ENCODE measurements around the gene OAT. TPM values are rescaled to one million over a fixed set of nuclear protein-coding genes. Genes with fewer than 3 reads are reported as not detected.

Gene OAT
- total RNA-seq, 1 experiment from 2014 or later = 67.9 TPM

DNA sequence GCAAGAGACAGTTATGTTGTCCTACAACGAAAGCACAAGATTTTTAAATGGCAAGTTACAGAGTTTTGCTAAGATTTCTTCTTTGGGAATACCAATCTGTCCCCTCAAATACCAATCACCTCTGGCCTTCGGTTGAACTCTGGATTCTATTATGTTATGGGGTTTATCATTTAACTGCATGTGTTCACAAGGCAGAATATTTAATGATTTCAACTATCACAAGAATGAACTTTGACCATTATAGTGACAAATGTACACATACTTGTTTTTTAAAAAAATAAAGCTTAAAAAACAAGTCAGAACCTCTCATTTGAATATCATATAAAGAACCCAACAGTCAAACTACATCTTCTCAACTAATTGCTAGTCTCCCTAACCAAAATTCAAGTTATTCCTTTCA, 11.3 kb downstream of the OAT start:
- peaks cover 20 to 51% (median 24%) of the 10 kb centered on the region in 3 experiments; a peak in 6 of 7 replicates for H3K36me3 Mint-ChIP-seq (ENCODE audit: insufficient read depth in 1 of 3, low read depth in 3 of 3)
- H3K27ac Mint-ChIP-seq = no peak overlapping the region
- no peak for DNase-seq
- Histone ChIP-seq H3T11ph (ENCODE audit: low read length) (no peak overlapping the region), H3K27me3 (ENCODE audit: insufficient read depth, low read length) (no peaks in the 10 kb centered on the region), H3K9ac (ENCODE audit: extremely low read depth, insufficient read length, low read length) (no peak overlapping the region), H2AFZ (ENCODE audit: low read length) (no peak overlapping the region), H3K4ac (ENCODE audit: low read depth, low read length) (no peak overlapping the region), H3K79me1 (ENCODE audit: insufficient read depth, low read depth, low read length, poor library complexity, severe bottlenecking) (peaks cover 6% of the 10 kb centered on the region), H4K20me1 (ENCODE audit: control insufficient read depth, insufficient read depth, insufficient read length) (no peaks in the 10 kb centered on the region), H2BK12ac (ENCODE audit: insufficient read length, low read depth, low read length) (no peak overlapping the region), H4K91ac (ENCODE audit: insufficient read length, low read depth, low read length) (no peak overlapping the region), H3K18ac (ENCODE audit: insufficient read length, low read depth, low read length) (no peak overlapping the region), H3K23ac (ENCODE audit: insufficient read length, low read depth, low read length) (no peak overlapping the region), H2BK5ac (ENCODE audit: insufficient read length, low read length) (no peak overlapping the region), H3K14ac (ENCODE audit: insufficient read depth, low read length) (no peak overlapping the region), H4K5ac (ENCODE audit: insufficient read length, low read depth, low read length) (no peak overlapping the region), H3K23me2 (ENCODE audit: insufficient read length, low read depth, low read length, poor library complexity, severe bottlenecking) (no peaks in the 10 kb centered on the region), H3K79me2 (ENCODE audit: insufficient read depth, low read length) (peaks cover 1% of the 10 kb centered on the region; the same call in 1 of the 2 replicates), H3K4me1 (ENCODE audit: insufficient read depth, low read length) (no peaks in the 10 kb centered on the region), H3K4me2 (ENCODE audit: insufficient read depth, insufficient read length, low read length) (no peak overlapping the region), H3K56ac (ENCODE audit: insufficient read length, low read depth, low read length) (no peak overlapping the region), H3K9me3 (ENCODE audit: control insufficient read depth, low read depth, low read length) (no peaks in the 10 kb centered on the region), H2AK5ac (ENCODE audit: insufficient read length, low read length) (no peak overlapping the region), H2BK20ac (ENCODE audit: low read depth, low read length, poor library complexity, severe bottlenecking) (no peak overlapping the region), H2BK15ac (ENCODE audit: low read depth, low read length) (no peak overlapping the region), H4K8ac (replicated peaks; ENCODE audit: insufficient read length, low read depth, low read length) (no peak overlapping the region), H3K27ac (ENCODE audit: insufficient read length, low read depth, low read length) (no peak overlapping the region), H2BK120ac (ENCODE audit: low read depth, low read length, poor library complexity, severe bottlenecking) (no peak overlapping the region)
- TF ChIP-seq, protein P1, sequence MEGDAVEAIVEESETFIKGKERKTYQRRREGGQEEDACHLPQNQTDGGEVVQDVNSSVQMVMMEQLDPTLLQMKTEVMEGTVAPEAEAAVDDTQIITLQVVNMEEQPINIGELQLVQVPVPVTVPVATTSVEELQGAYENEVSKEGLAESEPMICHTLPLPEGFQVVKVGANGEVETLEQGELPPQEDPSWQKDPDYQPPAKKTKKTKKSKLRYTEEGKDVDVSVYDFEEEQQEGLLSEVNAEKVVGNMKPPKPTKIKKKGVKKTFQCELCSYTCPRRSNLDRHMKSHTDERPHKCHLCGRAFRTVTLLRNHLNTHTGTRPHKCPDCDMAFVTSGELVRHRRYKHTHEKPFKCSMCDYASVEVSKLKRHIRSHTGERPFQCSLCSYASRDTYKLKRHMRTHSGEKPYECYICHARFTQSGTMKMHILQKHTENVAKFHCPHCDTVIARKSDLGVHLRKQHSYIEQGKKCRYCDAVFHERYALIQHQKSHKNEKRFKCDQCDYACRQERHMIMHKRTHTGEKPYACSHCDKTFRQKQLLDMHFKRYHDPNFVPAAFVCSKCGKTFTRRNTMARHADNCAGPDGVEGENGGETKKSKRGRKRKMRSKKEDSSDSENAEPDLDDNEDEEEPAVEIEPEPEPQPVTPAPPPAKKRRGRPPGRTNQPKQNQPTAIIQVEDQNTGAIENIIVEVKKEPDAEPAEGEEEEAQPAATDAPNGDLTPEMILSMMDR (conservative IDR thresholded peaks at IDR 0.05) = no peak
- no peaks in the 10 kb centered on the region for H3K9me3 Mint-ChIP-seq
- H3K27me3 Mint-ChIP-seq (ENCODE audit: low read depth) = no peaks in the 10 kb centered on the region
- H3K4me1 Mint-ChIP-seq = peaks cover 7 to 9% of the 10 kb centered on the region in 2 experiments
- no peak overlapping the region for H3K4me3 Mint-ChIP-seq
- no CpG with 5 or more reads among the region's 2 CpGs for WGBS (ENCODE audit: extremely low coverage, insufficient read length, low lambda C conversion rate)
